ENCODE measurements around the gene SLC41A3.

SLC41A3 gene

GRCh38 chr3:126110431-126111125 is 26.7 kb upstream of the SLC41A3 start:
- no peak for TF ChIP-seq CTCF (conservative IDR thresholded peaks at IDR 0.05; ENCODE audit: low read depth, low read length)
- no peak overlapping the region for H3K4me3 ChIP-seq (ENCODE audit: low read depth, low read length)
- no peak for DNase-seq (ENCODE audit: low read depth)

- no peak overlapping the region for H3K4me3 ChIP-seq (ENCODE audit: low read depth, low read length)
- no peak for TF ChIP-seq CTCF (conservative IDR thresholded peaks at IDR 0.05; ENCODE audit: low read depth, low read length)
- DNase-seq (ENCODE audit: low read depth) = no peak
These were observed 25.9 kb upstream of the SLC41A3 start for GRCh38 chr3:126109880-126110235.

- no peak for TF ChIP-seq CTCF (conservative IDR thresholded peaks at IDR 0.05; ENCODE audit: low read depth, low read length)
These were observed 25.4 kb upstream of the SLC41A3 start for GRCh38 chr3:126109146-126109879.

GRCh38 chr3:126108676-126109050 is 24.7 kb upstream of the SLC41A3 start:
- no peak for DNase-seq (ENCODE audit: low read depth)
- TF ChIP-seq CTCF (conservative IDR thresholded peaks at IDR 0.05; ENCODE audit: low read depth, low read length) = no peak
- no peak overlapping the region for H3K4me3 ChIP-seq (ENCODE audit: low read depth, low read length)

More at GRCh38 chr3:126109146-126109879, 25.4 kb upstream of the SLC41A3 start:
- no peak for DNase-seq (ENCODE audit: low read depth)
- H3K4me3 ChIP-seq (ENCODE audit: low read depth, low read length) = no peak overlapping the region

GRCh38 chr3:126107957-126108675 is 24.2 kb upstream of the SLC41A3 start:
- no peak overlapping the region for H3K4me3 ChIP-seq (ENCODE audit: low read depth, low read length)
- TF ChIP-seq CTCF (conservative IDR thresholded peaks at IDR 0.05; ENCODE audit: low read depth, low read length) = no peak
- peak; percentile 27 for DNase-seq (ENCODE audit: low read depth)

GRCh38 chr3:126107203-126107939 is 23.4 kb upstream of the SLC41A3 start:
- no peak for TF ChIP-seq CTCF (conservative IDR thresholded peaks at IDR 0.05; ENCODE audit: low read depth, low read length)
- H3K4me3 ChIP-seq (ENCODE audit: low read depth, low read length) = no peak overlapping the region
- no peak for DNase-seq (ENCODE audit: low read depth)

Data from choroid plexus epithelial cell (primary cell).